HCT116 (cell line): Measurements from ENCODE around the gene INO80. TPM values are rescaled to one million over a fixed set of nuclear protein-coding genes. Genes with fewer than 3 reads are reported as not detected.

Experiments used
- ATAC-seq: fragments of 200-7000 bp; cut with Tn5 transposase; 2 replicates; pipeline ENCODE4 v1.9.1; 2020; ENCODE audit warnings: mild to moderate bottlenecking, moderate library complexity
- BruUV-seq: library from RNA; stranded (reverse); fragments of 400-500 nt; replicated peaks from 2 replicates; lab custom pipeline; 2021; lab: Mats Ljungman, UMichigan
- CTCF ChIA-PET: fragments of 300-600 bp; sonication (Branson Sonifier 250); formaldehyde crosslinking; loops from one replicate; lab custom pipeline; 2021; ENCODE audit warnings: antibody characterized with exemption; lab: Charles Lee
- POLR2A ChIA-PET: fragments of 300-600, 350-600 bp; sonication (Branson Sonifier 250); formaldehyde crosslinking; loops from one replicate; lab custom pipeline; 2021; ENCODE audit warnings: antibody characterized with exemption; lab: Charles Lee
- RAD21 ChIA-PET, 2 experiments: fragments of 300-600 bp; sonication (Branson Sonifier 250); formaldehyde crosslinking; loops; one replicate each; lab custom pipeline; 2023; ENCODE audit warnings: low total read pairs in 2 of 2; ENCODE audit not compliant: uncharacterized antibody in 2 of 2, unreplicated experiment in 2 of 2, low non-redundant PET in 1 of 2; lab: Charles Lee
- DNase-seq: peaks from one replicate; pipeline ENCODE4 v3.0.0-alpha.2; 2010; ENCODE audit warnings: low read depth, low spot score
- H2AFZ ChIP-seq: fragments of 200-600 bp; shearing (Covaris generic), sonication (generic); 2 replicates; pipeline ENCODE4 v1.6.1; 2017; ENCODE audit warnings: low read depth, mixed run types, mixed read lengths, antibody characterized with exemption, low read length; ENCODE audit not compliant: poor library complexity, severe bottlenecking
- H3K27ac ChIP-seq: 2 replicates; pipeline ENCODE4 v1.5.1; 2012; ENCODE audit warnings: low read depth, low read length
- H3K27me3 ChIP-seq: fragments of 200-600 bp; sonication (generic); 2 replicates; pipeline ENCODE4 v1.6.1; 2016; ENCODE audit warnings: mixed run types, low read length, mixed read lengths; ENCODE audit not compliant: insufficient read depth
- H3K36me3 ChIP-seq, 2 experiments: fragments of 200-500 bp in 1 of 2; fragments of 200-600 bp in 1 of 2; sonication (Bioruptor generic) in 1 of 2; sonication (generic) in 1 of 2; 2 replicates each; pipeline versions ENCODE4 v1.5.1 to v1.6.1; 2014 to 2016; ENCODE audit warnings: low read length in 2 of 2, inconsistent platforms in 1 of 2, mixed read lengths in 1 of 2, mixed run types in 1 of 2; ENCODE audit not compliant: insufficient read depth in 2 of 2, control insufficient read depth in 1 of 2
- H3K4me1 ChIP-seq, 2 experiments: fragments of 200-600 bp in 1 of 2; sonication (generic) in 1 of 2; 2 replicates each; pipeline versions ENCODE4 v1.5.1 to v1.6.1; 2012 to 2017; ENCODE audit warnings: low read length in 2 of 2, inconsistent platforms in 1 of 2, mild to moderate bottlenecking in 1 of 2, mixed read lengths in 1 of 2, mixed run types in 1 of 2, moderate library complexity in 1 of 2; ENCODE audit not compliant: insufficient read depth in 2 of 2, control insufficient read depth in 1 of 2
- H3K4me2 ChIP-seq: fragments of 200-600 bp; sonication (generic); 2 replicates; pipeline ENCODE4 v1.6.1; 2017; ENCODE audit warnings: mixed run types, low read length, mixed read lengths
- H3K4me3 ChIP-seq, 2 experiments: fragments of 200-600 bp in 1 of 2; sonication (generic) in 1 of 2; replicated peaks in 1 of 2; 2 replicates each; pipeline ENCODE4 v1.5.1; 2011 to 2016; ENCODE audit warnings: low read length in 2 of 2, control low read depth in 1 of 2, low read depth in 1 of 2, mild to moderate bottlenecking in 1 of 2, mixed read lengths in 1 of 2, mixed run types in 1 of 2
- H3K79me2 ChIP-seq: fragments of 200-600 bp; sonication (generic); 2 replicates; pipeline ENCODE4 v1.6.1; 2017; ENCODE audit warnings: mild to moderate bottlenecking, mixed run types, low read length, moderate library complexity, mixed read lengths; ENCODE audit not compliant: insufficient read depth
- H3K9ac ChIP-seq: fragments of 200-600 bp; sonication (generic); 2 replicates; pipeline ENCODE4 v1.6.1; 2016; ENCODE audit warnings: low read length, mixed read lengths
- H3K9me2 ChIP-seq: fragments of 200-600 bp; sonication (generic), shearing (Covaris generic); 2 replicates; pipeline ENCODE4 v1.6.1; 2017; ENCODE audit warnings: mixed run types, mild to moderate bottlenecking, moderate library complexity; ENCODE audit not compliant: insufficient read depth
- H3K9me3 ChIP-seq, 2 experiments: fragments of 200-500 bp in 1 of 2; fragments of 200-600 bp in 1 of 2; sonication (Bioruptor generic) in 1 of 2; sonication (generic) in 1 of 2; 2 replicates each; pipeline ENCODE4 v1.6.1; 2014 to 2017; ENCODE audit warnings: low read length in 2 of 2, mixed read lengths in 2 of 2, inconsistent platforms in 1 of 2, low read depth in 1 of 2, mild to moderate bottlenecking in 1 of 2, mixed run types in 1 of 2, moderate library complexity in 1 of 2; ENCODE audit not compliant: control insufficient read depth in 1 of 2, insufficient read depth in 1 of 2
- H4K20me1 ChIP-seq: fragments of 200-600 bp; sonication (generic), shearing (Covaris generic); 2 replicates; pipeline ENCODE4 v1.6.1; 2017; ENCODE audit warnings: mixed run types, mild to moderate bottlenecking, moderate library complexity; ENCODE audit not compliant: insufficient read depth
- CBX3 ChIP-seq: IDR thresholded peaks from 2 replicates; pipeline ENCODE4 v1.6.1; 2012; ENCODE audit warnings: low read depth
- CTCF ChIP-seq, 3 experiments: fragments of 200-600 bp in 1 of 3; sonication (generic) in 1 of 3; IDR thresholded peaks in 2 of 3; conservative IDR thresholded peaks in 1 of 3; 2 replicates each; pipeline ENCODE4 v1.5.1; 2012 to 2017; ENCODE audit warnings: low read depth in 2 of 3, low read length in 2 of 3, antibody characterized with exemption in 1 of 3, borderline replicate concordance in 1 of 3, control low read depth in 1 of 3, mild to moderate bottlenecking in 1 of 3, mixed read lengths in 1 of 3, mixed run types in 1 of 3, moderate library complexity in 1 of 3; ENCODE audit not compliant: insufficient read depth in 1 of 3
- EGR1 ChIP-seq: IDR thresholded peaks from 2 replicates; pipeline ENCODE4 v1.6.1; 2012; ENCODE audit warnings: low read depth
- ELF1 ChIP-seq: IDR thresholded peaks from 2 replicates; pipeline ENCODE4 v1.6.1; 2012; ENCODE audit warnings: low read depth, borderline replicate concordance
- EZH2 ChIP-seq: fragments of 200-600 bp; sonication (generic); IDR thresholded peaks from 2 replicates; pipeline ENCODE4 v1.6.1; 2017; ENCODE audit warnings: antibody characterized with exemption, mixed run types
- EZH2phosphoT487 ChIP-seq: fragments of 200-600 bp; IDR thresholded peaks from 2 replicates; pipeline ENCODE4 v1.6.1; 2018; ENCODE audit warnings: antibody characterized with exemption, borderline replicate concordance
- FOSL1 ChIP-seq: IDR thresholded peaks from 2 replicates; pipeline ENCODE4 v1.6.1; 2012; ENCODE audit warnings: low read depth
- JUND ChIP-seq: IDR thresholded peaks from 2 replicates; pipeline ENCODE4 v1.6.1; 2012
- SIN3A ChIP-seq: IDR thresholded peaks from 2 replicates; pipeline ENCODE4 v1.6.1; 2012; ENCODE audit warnings: low read depth
- TCF7L2 ChIP-seq: IDR thresholded peaks from 2 replicates; pipeline ENCODE4 v1.7.0; 2011; ENCODE audit warnings: borderline replicate concordance, inconsistent platforms; ENCODE audit not compliant: insufficient read depth, insufficient read length; ENCODE audit errors: extremely low read depth
- YY1 ChIP-seq: IDR thresholded peaks from 2 replicates; pipeline ENCODE4 v1.6.1; 2011; ENCODE audit warnings: low read length, low read depth, moderate library complexity, mild to moderate bottlenecking; ENCODE audit not compliant: insufficient replicate concordance; ENCODE audit errors: extremely low read depth
- ZBTB33 ChIP-seq: IDR thresholded peaks from 2 replicates; pipeline ENCODE4 v1.6.1; 2011; ENCODE audit warnings: mild to moderate bottlenecking, low read length, moderate library complexity; ENCODE audit not compliant: insufficient replicate concordance; ENCODE audit errors: extremely low read depth
- ZNF274 ChIP-seq: fragments of 200-500 bp; sonication (Bioruptor generic); IDR thresholded peaks from 2 replicates; pipeline ENCODE4 v1.6.1; 2014; ENCODE audit warnings: mild to moderate bottlenecking, low read depth, low read length, inconsistent platforms
- intact Hi-C: fragments of 100-400 bp; cut with micrococcal nuclease; formaldehyde crosslinking; loops from 2 replicates; pipeline ENCODE4 v1.10.0; 2022
- total RNA-seq: library from RNA; stranded (reverse); gene quantifications from one replicate; pipeline ENCODE4 v1.2.1, GENCODE V29; 2021; ENCODE audit not compliant: unreplicated experiment

INO80 gene
- total RNA-seq, 1 experiment from 2014 or later, result 28.2 TPM

- RAD21 ChIA-PET, result no interaction called here
- Histone ChIP-seq H3K9me3 (no peaks in the 10 kb centered on the region), H3K4me1 (peaks cover 18 to 31% of the 10 kb centered on the region in 2 experiments), H3K79me2 (no peaks in the 10 kb centered on the region), H3K9ac (no peak overlapping the region), H3K27ac (no peak overlapping the region), H3K4me3 (no peak overlapping the region), H4K20me1 (no peaks in the 10 kb centered on the region), H3K27me3 (no peaks in the 10 kb centered on the region), H2AFZ (no peak overlapping the region), H3K9me2 (no peaks in the 10 kb centered on the region), H3K36me3 (no peaks in the 10 kb centered on the region), H3K4me2 (no peak overlapping the region)
- TF ChIP-seq SIN3A, result no peak
- no peak for TF ChIP-seq ELF1
- TF ChIP-seq JUND, result no peak
- TF ChIP-seq CTCF (IDR thresholded peaks at IDR 0.05 in 2 of 3, conservative IDR thresholded peaks at IDR 0.05 in 1 of 3; ENCODE audit: borderline replicate concordance in 1 of 3, insufficient read depth in 1 of 3, low read depth in 2 of 3, low read length in 2 of 3), result no peak
- TF ChIP-seq EZH2, result no peak
- TF ChIP-seq CBX3, result no peak
- no peak for TF ChIP-seq EGR1
- TF ChIP-seq YY1, result no peak
- TF ChIP-seq EZH2phosphoT487, result no peak
- TF ChIP-seq FOSL1, result no peak
- no peak for TF ChIP-seq TCF7L2
- TF ChIP-seq ZNF274, result no peak
- no peak for TF ChIP-seq ZBTB33
- no peak for ATAC-seq
- intact Hi-C loops, result no loop called here
- POLR2A ChIA-PET, result interaction anchor here (0.6 to 1.6 kb wide), 2 partner anchors 10 to 362 kb away, joined by 3 to 4 read pairs; no protein-coding TSS in a partner anchor
- DNase-seq, result no peak
- CTCF ChIA-PET, result interaction anchor here (0.6 to 2.5 kb wide), 2 partner anchors 16 to 37 kb away, joined by 3 to 6 read pairs; no protein-coding TSS in a partner anchor
- BruUV-seq, result no TSS peak
Measured at GRCh38 chr15:40957041-40957555, 159.0 kb downstream of the INO80 start.
